ENCODE results near the gene NHLH1. TPM values are rescaled to one million over a fixed set of nuclear protein-coding genes. Genes with fewer than 3 reads are reported as not detected.

Gene NHLH1
- 0.78 and 0.96 TPM in 2 replicates for total RNA-seq
- long read RNA-seq: 0 reads

DNA sequence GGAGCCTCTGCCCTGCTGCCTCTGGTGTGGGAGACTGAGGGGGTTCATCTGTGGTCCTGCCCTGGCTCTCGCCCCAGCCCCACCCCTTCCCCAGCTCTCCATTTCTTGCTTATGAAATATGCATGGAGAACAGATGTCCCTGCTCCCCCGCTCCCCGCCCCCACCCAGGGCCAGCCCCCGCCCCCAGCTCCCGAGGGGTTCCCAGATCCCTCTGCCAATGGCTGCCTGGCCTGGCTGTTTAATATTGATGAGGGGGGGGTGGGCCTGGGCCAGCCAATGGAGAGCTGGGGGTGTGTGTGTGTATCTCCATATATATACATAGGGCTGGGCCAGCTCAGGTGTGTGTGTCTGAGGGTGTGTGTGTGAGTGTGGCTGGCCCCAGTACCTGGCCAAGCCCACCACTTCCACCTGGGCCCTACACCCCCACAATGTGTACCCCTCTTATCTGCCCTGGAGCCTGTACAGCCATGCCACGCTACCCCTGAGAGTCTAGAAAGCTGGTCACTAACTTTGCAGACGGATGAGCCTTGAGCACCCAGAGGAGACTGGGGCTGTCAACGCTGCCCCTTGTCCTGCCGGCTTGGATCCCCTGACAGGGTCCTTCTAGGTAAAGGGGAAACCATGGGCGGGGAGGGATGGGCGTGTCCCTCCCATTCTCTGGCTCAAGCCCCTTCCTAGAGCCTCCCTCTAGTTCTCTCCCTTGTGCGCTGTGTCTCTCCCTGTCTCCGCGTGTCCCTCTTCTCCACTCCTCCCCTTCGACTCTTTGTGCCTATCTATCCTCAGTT is at the start of gene NHLH1:
Gene NHLH1 (plus strand): TSS at position 341 of the 785 bp plus-strand sequence. CDS start 3,661 bp downstream, outside the sequence.
- Mint-ChIP-seq H3K27ac (no peak within 1 kb of the TSS), H3K27me3 (no peaks in the 10 kb centered on the region), H3K4me1 (ENCODE audit: low read depth) (peaks cover 8% of the 10 kb centered on the region), H3K9me3 (ENCODE audit: low read depth) (no peaks in the 10 kb centered on the region), H3K4me3 (ENCODE audit: low read depth) (no peak within 1 kb of the TSS), H3K36me3 (ENCODE audit: insufficient read depth) (no peaks in the 10 kb centered on the region)
- TF ChIP-seq, protein P1, sequence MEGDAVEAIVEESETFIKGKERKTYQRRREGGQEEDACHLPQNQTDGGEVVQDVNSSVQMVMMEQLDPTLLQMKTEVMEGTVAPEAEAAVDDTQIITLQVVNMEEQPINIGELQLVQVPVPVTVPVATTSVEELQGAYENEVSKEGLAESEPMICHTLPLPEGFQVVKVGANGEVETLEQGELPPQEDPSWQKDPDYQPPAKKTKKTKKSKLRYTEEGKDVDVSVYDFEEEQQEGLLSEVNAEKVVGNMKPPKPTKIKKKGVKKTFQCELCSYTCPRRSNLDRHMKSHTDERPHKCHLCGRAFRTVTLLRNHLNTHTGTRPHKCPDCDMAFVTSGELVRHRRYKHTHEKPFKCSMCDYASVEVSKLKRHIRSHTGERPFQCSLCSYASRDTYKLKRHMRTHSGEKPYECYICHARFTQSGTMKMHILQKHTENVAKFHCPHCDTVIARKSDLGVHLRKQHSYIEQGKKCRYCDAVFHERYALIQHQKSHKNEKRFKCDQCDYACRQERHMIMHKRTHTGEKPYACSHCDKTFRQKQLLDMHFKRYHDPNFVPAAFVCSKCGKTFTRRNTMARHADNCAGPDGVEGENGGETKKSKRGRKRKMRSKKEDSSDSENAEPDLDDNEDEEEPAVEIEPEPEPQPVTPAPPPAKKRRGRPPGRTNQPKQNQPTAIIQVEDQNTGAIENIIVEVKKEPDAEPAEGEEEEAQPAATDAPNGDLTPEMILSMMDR (IDR thresholded peaks at IDR 0.05; ENCODE audit: unreplicated experiment): no peak
- no peak for DNase-seq (ENCODE audit: low spot score, unreplicated experiment)

DNA sequence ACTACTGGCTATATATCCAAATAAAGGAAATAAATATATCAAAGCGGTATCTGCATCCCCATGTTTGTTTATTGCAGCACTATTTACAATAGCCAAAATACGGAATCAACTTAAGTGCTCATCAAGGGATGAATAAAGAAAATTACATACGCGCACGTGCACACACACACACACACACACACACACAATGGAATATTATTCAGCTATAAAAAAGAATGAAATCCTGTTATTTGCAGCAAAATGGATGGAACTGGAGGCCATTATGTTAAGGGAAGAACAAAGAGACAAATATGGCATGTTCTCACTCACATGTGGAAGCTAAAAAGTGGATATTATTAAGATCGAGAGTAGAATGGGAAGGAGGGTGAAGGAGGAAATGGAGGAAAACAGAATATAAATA is 44.0 kb upstream of the NHLH1 start:
- no peak for DNase-seq (ENCODE audit: low spot score, unreplicated experiment)
- Mint-ChIP-seq H3K27me3 (no peaks in the 10 kb centered on the region), H3K27ac (no peak overlapping the region), H3K9me3 (ENCODE audit: low read depth) (peaks cover under 1% of the 10 kb centered on the region), H3K36me3 (ENCODE audit: insufficient read depth) (peaks cover 36% of the 10 kb centered on the region), H3K4me1 (ENCODE audit: low read depth) (no peaks in the 10 kb centered on the region), H3K4me3 (ENCODE audit: low read depth) (no peak overlapping the region)
- TF ChIP-seq, protein P1 (IDR thresholded peaks at IDR 0.05; ENCODE audit: unreplicated experiment): no peak

DNA sequence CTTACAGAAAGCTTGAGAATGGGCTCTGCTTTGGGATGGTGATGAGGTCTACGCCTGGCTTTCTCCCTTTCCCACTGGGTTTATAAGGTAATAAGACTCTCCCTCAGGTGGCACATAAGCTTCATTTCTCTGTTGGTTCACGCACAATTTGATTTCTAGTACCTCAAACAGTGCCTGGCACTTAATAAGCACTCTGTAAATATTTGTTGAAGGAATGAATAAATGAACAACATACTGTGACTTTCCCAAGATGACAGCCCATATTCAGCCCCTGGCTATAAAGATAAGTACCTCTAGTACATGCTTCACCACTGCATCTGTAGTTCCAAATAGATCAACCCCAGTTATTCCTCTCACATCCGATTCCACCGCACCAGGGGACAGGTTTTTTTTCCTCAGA is 41.6 kb upstream of the NHLH1 start:
- no peak overlapping the region for H3K4me3 Mint-ChIP-seq (ENCODE audit: low read depth)
- no peak for DNase-seq (ENCODE audit: low spot score, unreplicated experiment)
- H3K27ac Mint-ChIP-seq: no peak overlapping the region
- TF ChIP-seq, protein P1 (IDR thresholded peaks at IDR 0.05; ENCODE audit: unreplicated experiment): no peak
- H3K9me3 Mint-ChIP-seq (ENCODE audit: low read depth): no peaks in the 10 kb centered on the region
- H3K27me3 Mint-ChIP-seq: no peaks in the 10 kb centered on the region
- H3K36me3 Mint-ChIP-seq (ENCODE audit: insufficient read depth): peaks cover 30% of the 10 kb centered on the region
- H3K4me1 Mint-ChIP-seq (ENCODE audit: low read depth): no peaks in the 10 kb centered on the region

DNA sequence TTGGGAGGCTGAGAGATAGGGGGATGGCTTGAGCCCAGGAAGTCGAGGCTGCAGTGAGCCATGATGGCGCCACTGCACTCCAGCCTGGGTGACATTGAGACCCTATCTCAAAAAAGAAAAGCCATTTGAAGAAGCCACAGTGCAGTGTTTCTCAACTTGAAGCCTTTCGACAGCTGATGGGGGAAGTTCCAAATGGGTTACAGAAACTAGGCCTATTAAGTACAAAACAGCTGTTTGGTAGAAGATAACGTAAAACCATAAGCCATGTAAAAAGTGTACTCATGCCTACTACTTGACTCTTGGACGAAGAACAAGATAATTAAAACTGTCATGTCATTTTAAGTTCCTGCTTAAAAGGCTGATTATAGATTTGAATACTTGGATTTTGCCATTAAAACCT is 40.5 kb upstream of the NHLH1 start:
- DNase-seq (ENCODE audit: low spot score, unreplicated experiment): no peak
- no peaks in the 10 kb centered on the region for H3K27me3 Mint-ChIP-seq
- no peak overlapping the region for H3K27ac Mint-ChIP-seq
- TF ChIP-seq, protein P1 (IDR thresholded peaks at IDR 0.05; ENCODE audit: unreplicated experiment): no peak
- H3K4me1 Mint-ChIP-seq (ENCODE audit: low read depth): no peaks in the 10 kb centered on the region
- no peak overlapping the region for H3K4me3 Mint-ChIP-seq (ENCODE audit: low read depth)
- H3K9me3 Mint-ChIP-seq (ENCODE audit: low read depth): no peaks in the 10 kb centered on the region
- peaks cover 27% of the 10 kb centered on the region for H3K36me3 Mint-ChIP-seq (ENCODE audit: insufficient read depth)

DNA sequence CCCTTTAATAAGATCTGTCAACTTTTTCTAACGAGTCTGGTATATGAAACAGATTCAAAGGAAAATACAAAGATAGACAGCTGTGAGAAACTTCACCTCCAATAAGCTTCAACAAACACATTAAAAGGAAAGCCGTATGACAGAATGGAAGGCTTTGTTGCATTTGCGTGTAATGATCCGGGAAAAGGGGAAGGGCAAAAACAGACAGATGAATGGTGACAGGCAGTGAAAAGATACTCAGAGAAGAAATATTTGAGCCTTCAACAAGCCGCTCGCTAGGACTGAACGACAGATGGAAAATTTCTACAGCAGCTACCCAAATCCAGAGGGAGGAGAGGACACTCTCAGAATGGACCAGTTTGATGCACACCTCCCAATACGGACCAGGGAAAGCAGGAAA is 38.7 kb upstream of the NHLH1 start:
- no peak overlapping the region for H3K27ac Mint-ChIP-seq

More for the DNA sequence above, 38.7 kb upstream of the NHLH1 start:
- H3K4me3 Mint-ChIP-seq (ENCODE audit: low read depth): no peak overlapping the region
- no peak for DNase-seq (ENCODE audit: low spot score, unreplicated experiment)
- H3K4me1 Mint-ChIP-seq (ENCODE audit: low read depth): no peaks in the 10 kb centered on the region
- TF ChIP-seq, protein P1 (IDR thresholded peaks at IDR 0.05; ENCODE audit: unreplicated experiment): no peak
- H3K9me3 Mint-ChIP-seq (ENCODE audit: low read depth): no peaks in the 10 kb centered on the region
- H3K36me3 Mint-ChIP-seq (ENCODE audit: insufficient read depth): peaks cover 24% of the 10 kb centered on the region
- no peaks in the 10 kb centered on the region for H3K27me3 Mint-ChIP-seq

All from progenitor cell of endocrine pancreas (in vitro differentiated cells).